Measurements from ENCODE around the gene RAMP1. TPM values are rescaled to one million over a fixed set of nuclear protein-coding genes. Genes with fewer than 3 reads are reported as not detected.

Gene RAMP1
- total RNA-seq, 1 donor from 2014 or later: 9.1 TPM

DNA sequence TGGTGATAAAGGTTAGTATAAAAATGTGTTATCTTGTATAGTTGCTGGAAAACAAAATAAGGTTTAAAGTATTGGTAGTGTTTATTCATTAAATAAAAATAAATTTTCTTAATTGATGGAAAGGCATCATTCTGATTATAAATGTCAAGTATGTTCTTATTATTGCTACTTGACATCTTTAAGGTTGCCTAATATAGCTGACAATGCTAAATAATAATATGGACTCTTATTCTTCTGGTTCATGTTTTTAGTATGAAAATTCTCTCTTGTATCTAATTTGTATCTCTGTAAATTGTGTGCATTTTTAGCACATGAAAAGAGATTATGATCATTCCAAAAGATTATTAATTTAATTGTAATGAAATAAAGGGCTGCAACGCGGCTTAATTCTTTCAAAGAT lies 35.9 kb upstream of the RAMP1 start:
- H3K9me3 Mint-ChIP-seq (ENCODE audit: unreplicated experiment): no peaks in the 10 kb centered on the region
- no peak overlapping the region for H2AFZ ChIP-seq (ENCODE audit: low read depth, low read length)
- H3K27me3 Mint-ChIP-seq (ENCODE audit: low read depth, unreplicated experiment): no peaks in the 10 kb centered on the region
- no peaks in the 10 kb centered on the region for H3K79me2 ChIP-seq (ENCODE audit: insufficient read depth, low read length)
- no peaks in the 10 kb centered on the region for H3K36me3 ChIP-seq (ENCODE audit: insufficient read depth, low read length)
- no peak overlapping the region for H3K27ac ChIP-seq (ENCODE audit: low read depth, low read length)
- H3K27me3 ChIP-seq (ENCODE audit: insufficient read depth, low read length): no peaks in the 10 kb centered on the region
- H3K4me1 ChIP-seq (ENCODE audit: insufficient read depth, low read length): no peaks in the 10 kb centered on the region
- no peaks in the 10 kb centered on the region for H3K36me3 Mint-ChIP-seq (ENCODE audit: low read depth, unreplicated experiment)
- H3K4me2 ChIP-seq (ENCODE audit: low read length): no peak overlapping the region
- no peaks in the 10 kb centered on the region for H3K4me1 Mint-ChIP-seq (ENCODE audit: low read depth, unreplicated experiment)
- FAIRE-seq: no peak
- H3K9me3 ChIP-seq (ENCODE audit: insufficient read depth, low read depth, low read length): no peaks in the 10 kb centered on the region
- no peak overlapping the region for H3K4me3 Mint-ChIP-seq (ENCODE audit: unreplicated experiment)
- no peak overlapping the region for H3K9ac ChIP-seq (ENCODE audit: low read length)
- TF ChIP-seq EZH2 (IDR thresholded peaks at IDR 0.05; ENCODE audit: insufficient read depth, low read length): no peak
- TF ChIP-seq, protein P1, sequence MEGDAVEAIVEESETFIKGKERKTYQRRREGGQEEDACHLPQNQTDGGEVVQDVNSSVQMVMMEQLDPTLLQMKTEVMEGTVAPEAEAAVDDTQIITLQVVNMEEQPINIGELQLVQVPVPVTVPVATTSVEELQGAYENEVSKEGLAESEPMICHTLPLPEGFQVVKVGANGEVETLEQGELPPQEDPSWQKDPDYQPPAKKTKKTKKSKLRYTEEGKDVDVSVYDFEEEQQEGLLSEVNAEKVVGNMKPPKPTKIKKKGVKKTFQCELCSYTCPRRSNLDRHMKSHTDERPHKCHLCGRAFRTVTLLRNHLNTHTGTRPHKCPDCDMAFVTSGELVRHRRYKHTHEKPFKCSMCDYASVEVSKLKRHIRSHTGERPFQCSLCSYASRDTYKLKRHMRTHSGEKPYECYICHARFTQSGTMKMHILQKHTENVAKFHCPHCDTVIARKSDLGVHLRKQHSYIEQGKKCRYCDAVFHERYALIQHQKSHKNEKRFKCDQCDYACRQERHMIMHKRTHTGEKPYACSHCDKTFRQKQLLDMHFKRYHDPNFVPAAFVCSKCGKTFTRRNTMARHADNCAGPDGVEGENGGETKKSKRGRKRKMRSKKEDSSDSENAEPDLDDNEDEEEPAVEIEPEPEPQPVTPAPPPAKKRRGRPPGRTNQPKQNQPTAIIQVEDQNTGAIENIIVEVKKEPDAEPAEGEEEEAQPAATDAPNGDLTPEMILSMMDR (IDR thresholded peaks at IDR 0.05; ENCODE audit: insufficient read depth, low read depth, low read length): no peak
- no peak for DNase-seq (ENCODE audit: low read depth)
- no peak overlapping the region for H3K4me3 ChIP-seq (ENCODE audit: insufficient read depth, low read depth, low read length)
- H4K20me1 ChIP-seq (ENCODE audit: insufficient read depth, low read length): no peaks in the 10 kb centered on the region
- no peak overlapping the region for H3K27ac Mint-ChIP-seq (ENCODE audit: unreplicated experiment)

DNA sequence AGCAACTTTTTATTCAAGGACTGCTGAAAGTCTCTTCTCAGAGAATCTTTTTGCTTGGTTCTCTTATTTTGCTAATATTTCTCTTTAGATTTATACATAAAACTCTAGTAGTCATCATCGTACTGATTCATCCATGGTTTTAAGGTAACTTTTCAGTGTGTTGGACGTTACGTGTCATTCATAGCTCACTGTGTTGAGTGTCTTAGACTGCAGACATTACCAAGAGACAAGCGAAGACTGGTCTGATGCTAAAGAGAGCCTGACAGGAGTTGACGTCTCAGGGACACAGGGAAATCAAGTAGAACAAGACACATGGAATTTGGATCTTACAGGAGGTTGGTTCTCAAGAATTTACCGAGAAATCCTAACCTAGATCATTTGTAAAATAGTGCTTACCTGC lies 35.3 kb upstream of the RAMP1 start:
- H3K4me2 ChIP-seq (ENCODE audit: low read length): no peak overlapping the region
- DNase-seq (ENCODE audit: low read depth) (no peak), FAIRE-seq (no peak)
- no peaks in the 10 kb centered on the region for H3K4me1 Mint-ChIP-seq (ENCODE audit: low read depth, unreplicated experiment)
- H3K36me3 ChIP-seq (ENCODE audit: insufficient read depth, low read length): no peaks in the 10 kb centered on the region
- TF ChIP-seq, protein P1 (IDR thresholded peaks at IDR 0.05; ENCODE audit: insufficient read depth, low read depth, low read length): no peak
- no peak for TF ChIP-seq EZH2 (IDR thresholded peaks at IDR 0.05; ENCODE audit: insufficient read depth, low read length)
- H3K4me3 Mint-ChIP-seq (ENCODE audit: unreplicated experiment): no peak overlapping the region
- no peaks in the 10 kb centered on the region for H3K9me3 Mint-ChIP-seq (ENCODE audit: unreplicated experiment)
- no peaks in the 10 kb centered on the region for H3K27me3 ChIP-seq (ENCODE audit: insufficient read depth, low read length)
- H4K20me1 ChIP-seq (ENCODE audit: insufficient read depth, low read length): no peaks in the 10 kb centered on the region
- H3K9me3 ChIP-seq (ENCODE audit: insufficient read depth, low read depth, low read length): no peaks in the 10 kb centered on the region
- no peaks in the 10 kb centered on the region for H3K36me3 Mint-ChIP-seq (ENCODE audit: low read depth, unreplicated experiment)
- H3K27ac ChIP-seq (ENCODE audit: low read depth, low read length): no peak overlapping the region
- no peaks in the 10 kb centered on the region for H3K4me1 ChIP-seq (ENCODE audit: insufficient read depth, low read length)
- no peak overlapping the region for H3K4me3 ChIP-seq (ENCODE audit: insufficient read depth, low read depth, low read length)
- H3K27me3 Mint-ChIP-seq (ENCODE audit: low read depth, unreplicated experiment): no peaks in the 10 kb centered on the region
- H3K79me2 ChIP-seq (ENCODE audit: insufficient read depth, low read length): no peaks in the 10 kb centered on the region
- H2AFZ ChIP-seq (ENCODE audit: low read depth, low read length): no peak overlapping the region
- H3K9ac ChIP-seq (ENCODE audit: low read length): no peak overlapping the region
- no peak overlapping the region for H3K27ac Mint-ChIP-seq (ENCODE audit: unreplicated experiment)

DNA sequence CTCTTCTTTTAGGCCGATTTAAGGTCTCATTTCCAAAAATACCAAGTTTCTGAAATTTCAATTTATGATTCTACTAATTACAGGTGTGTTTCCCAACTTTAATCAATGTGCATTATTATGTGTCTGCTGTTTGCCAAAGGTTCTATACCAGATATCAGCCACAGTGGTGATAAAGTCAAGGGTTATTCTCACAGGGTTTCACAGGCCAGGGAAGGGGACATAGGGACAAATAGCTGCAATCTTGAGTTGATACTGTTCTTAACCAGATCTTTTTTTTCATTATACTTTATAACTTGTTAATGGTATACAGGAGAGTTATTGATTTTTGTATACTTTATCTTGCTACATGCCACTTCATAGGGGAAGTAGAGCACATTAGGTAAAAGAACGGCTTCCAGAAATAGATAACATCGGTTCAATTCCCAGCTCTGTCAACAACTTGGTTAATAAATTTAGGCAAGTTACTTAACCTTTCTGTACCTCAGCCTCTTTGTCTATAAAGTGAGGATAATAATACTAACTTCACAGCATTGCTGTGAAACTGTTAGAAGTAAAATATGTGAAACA lies 31.9 kb upstream of the RAMP1 start:
- no peak overlapping the region for H3K27ac ChIP-seq (ENCODE audit: low read depth, low read length)
- H3K4me3 ChIP-seq (ENCODE audit: insufficient read depth, low read depth, low read length): no peak overlapping the region
- Mint-ChIP-seq H3K36me3 (ENCODE audit: low read depth, unreplicated experiment) (no peaks in the 10 kb centered on the region), H3K9me3 (ENCODE audit: unreplicated experiment) (no peaks in the 10 kb centered on the region), H3K4me3 (ENCODE audit: unreplicated experiment) (no peak overlapping the region), H3K27ac (ENCODE audit: unreplicated experiment) (no peak overlapping the region), H3K27me3 (ENCODE audit: low read depth, unreplicated experiment) (peaks cover 2% of the 10 kb centered on the region), H3K4me1 (ENCODE audit: low read depth, unreplicated experiment) (no peaks in the 10 kb centered on the region)
- H3K9ac ChIP-seq (ENCODE audit: low read length): no peak overlapping the region
- H3K79me2 ChIP-seq (ENCODE audit: insufficient read depth, low read length): no peaks in the 10 kb centered on the region
- TF ChIP-seq, protein P1 (IDR thresholded peaks at IDR 0.05; ENCODE audit: insufficient read depth, low read depth, low read length): no peak
- TF ChIP-seq EZH2 (IDR thresholded peaks at IDR 0.05; ENCODE audit: insufficient read depth, low read length): no peak
- H3K27me3 ChIP-seq (ENCODE audit: insufficient read depth, low read length): no peaks in the 10 kb centered on the region
- no peaks in the 10 kb centered on the region for H3K4me1 ChIP-seq (ENCODE audit: insufficient read depth, low read length)
- FAIRE-seq: no peak
- no peak overlapping the region for H3K4me2 ChIP-seq (ENCODE audit: low read length)
- H3K9me3 ChIP-seq (ENCODE audit: insufficient read depth, low read depth, low read length): no peaks in the 10 kb centered on the region
- DNase-seq (ENCODE audit: low read depth): no peak
- no peaks in the 10 kb centered on the region for H4K20me1 ChIP-seq (ENCODE audit: insufficient read depth, low read length)
- H2AFZ ChIP-seq (ENCODE audit: low read depth, low read length): no peak overlapping the region
- H3K36me3 ChIP-seq (ENCODE audit: insufficient read depth, low read length): no peaks in the 10 kb centered on the region
